ENCODE measurements around the gene PHYKPL. TPM values are rescaled to one million over a fixed set of nuclear protein-coding genes. Genes with fewer than 3 reads are reported as not detected.

The PHYKPL gene
- total and polyA plus RNA-seq, 2 of the 8 experiments (the other 6 are each of a cell fraction or from before 2014, with no cell fraction given): 25.1 to 32.1 TPM

- Histone ChIP-seq H4K20me1 (replicated peaks in 1 of 2; ENCODE audit: control insufficient read depth in 1 of 2, insufficient read depth in 2 of 2, low read length in 2 of 2) (peaks cover 0 to 15% of the 10 kb centered on the region in 2 experiments), H2AK5ac (ENCODE audit: low read depth, low read length) (no peak overlapping the region), H3K18ac (ENCODE audit: extremely low read depth, low read length) (no peak overlapping the region), H3K36me3 (ENCODE audit: control insufficient read depth in 2 of 4, insufficient read depth in 4 of 4, low read length in 3 of 4) (peaks cover 7 to 35% (median 18%) of the 10 kb centered on the region in 4 experiments; a peak in 6 of 8 replicates), H3K27ac (ENCODE audit: low read depth, low read length) (no peak overlapping the region), H4K91ac (replicated peaks; ENCODE audit: insufficient read length, low read length) (no peak overlapping the region), H4K8ac (ENCODE audit: extremely low read depth, insufficient read depth, low read length) (no peak overlapping the region), H3K79me1 (ENCODE audit: low read depth, low read length) (peaks cover 11% of the 10 kb centered on the region), H2BK12ac (ENCODE audit: low read depth, low read length) (no peak overlapping the region), H3K27me3 (replicated peaks in 1 of 4; ENCODE audit: control insufficient read depth in 3 of 4, extremely low read depth in 1 of 4, insufficient read depth in 3 of 4, low read length in 3 of 4) (no peaks in the 10 kb centered on the region), H3K14ac (ENCODE audit: insufficient read length) (no peak overlapping the region), H2BK20ac (ENCODE audit: low read length) (no peak overlapping the region), H3K9me3 (ENCODE audit: insufficient read depth in 2 of 2, low read depth in 1 of 2, low read length in 1 of 2) (no peaks in the 10 kb centered on the region), H4K5ac (ENCODE audit: insufficient read length, low read depth, low read length) (no peak overlapping the region), H2BK120ac (replicated peaks; ENCODE audit: low read depth, low read length) (no peak overlapping the region), H2BK5ac (ENCODE audit: low read depth, low read length) (no peak overlapping the region), H2BK15ac (ENCODE audit: low read length) (no peak overlapping the region), H2AFZ (ENCODE audit: low read length) (no peak overlapping the region), H3K23me2 (ENCODE audit: low read depth, low read length) (peaks cover 3% of the 10 kb centered on the region; the same call in 1 of the 2 replicates), H3K56ac (replicated peaks; ENCODE audit: insufficient read length, low read depth, low read length) (no peak overlapping the region), H3K9ac (replicated peaks in 1 of 4; ENCODE audit: extremely low read depth in 1 of 4, low read depth in 3 of 4, low read length in 3 of 4) (no peak overlapping the region; a peak in 1 of 7 replicates), H3K4me1 (replicated peaks in 1 of 4; ENCODE audit: control insufficient read depth in 3 of 4, insufficient read depth in 4 of 4, low read length in 3 of 4) (peaks cover 0 to 23% (median 15%) of the 10 kb centered on the region in 4 experiments; a peak in 6 of 7 replicates), H3K4ac (replicated peaks; ENCODE audit: insufficient read length, low read depth, low read length) (no peak overlapping the region), H3K79me2 (ENCODE audit: control insufficient read depth in 1 of 2, insufficient read depth in 2 of 2, low read length in 2 of 2) (peaks cover 0 to 13% of the 10 kb centered on the region in 2 experiments; a peak in 2 of 4 replicates), H3K4me2 (ENCODE audit: insufficient read depth in 1 of 2, low read depth in 2 of 2, low read length in 2 of 2) (no peak overlapping the region), H3K4me3 (ENCODE audit: extremely low read depth in 1 of 4, insufficient read depth in 2 of 4, low read depth in 3 of 4, low read length in 4 of 4) (no peak overlapping the region), H3K23ac (ENCODE audit: insufficient read length) (no peak overlapping the region)
- FAIRE-seq (no peak), DNase-seq (ENCODE audit: low read depth in 1 of 2, low spot score in 2 of 2) (no peak)
- CTCF ChIA-PET (ENCODE audit: partially characterized antibody): interaction anchor here (0.6 to 2.2 kb wide), 5 partner anchors 9 to 668 kb away, joined by 4 to 10 read pairs (median 4); no protein-coding TSS in a partner anchor
- 93% methylated on average over 11 of the region's 11 CpGs; no CpG with 5 or more reads in 1 of the 2 experiments for WGBS, 2 experiments (ENCODE audit: extremely low coverage in 1 of 2, insufficient coverage in 1 of 2, insufficient read length in 1 of 2, insufficient replicate concordance in 2 of 2, low coverage in 1 of 2, low lambda C conversion rate in 2 of 2, missing lambda C conversion rate in 1 of 2)
- POLR2A ChIA-PET (ENCODE audit: partially characterized antibody): interaction anchor here (0.8 to 21.6 kb wide), 5 partner anchors 9 to 48 kb away, joined by 3 to 507 read pairs (median 3); partner anchors contain the start of gene HNRNPAB
- TF ChIP-seq JUND (IDR thresholded peaks at IDR 0.05; ENCODE audit: low read length): no peak
- no peak for TF ChIP-seq ZNF274 (IDR thresholded peaks at IDR 0.05; ENCODE audit: borderline replicate concordance, extremely low read depth, low read length)
- TF ChIP-seq RNF2 (IDR thresholded peaks at IDR 0.05; ENCODE audit: borderline replicate concordance, low read depth, low read length, missing control alignments, poor library complexity, severe bottlenecking): no peak
- TF ChIP-seq TCF12 (IDR thresholded peaks at IDR 0.05; ENCODE audit: low read depth, low read length): no peak
- TF ChIP-seq HDAC2 (IDR thresholded peaks at IDR 0.05; ENCODE audit: borderline replicate concordance in 1 of 2, low read depth in 2 of 2, low read length in 2 of 2): no peak
- TF ChIP-seq RBBP5 (IDR thresholded peaks at IDR 0.05; ENCODE audit: borderline replicate concordance, low read depth, low read length): no peak
- TF ChIP-seq CBX8 (IDR thresholded peaks at IDR 0.05; ENCODE audit: borderline replicate concordance, low read depth, low read length): no peak
- no peak for TF ChIP-seq SP1 (IDR thresholded peaks at IDR 0.05; ENCODE audit: low read depth, low read length)
- TF ChIP-seq NANOG (IDR thresholded peaks at IDR 0.05; ENCODE audit: insufficient read depth, low read depth, low read length, poor library complexity, severe bottlenecking): no peak
- TF ChIP-seq YY1 (IDR thresholded peaks at IDR 0.05; ENCODE audit: low read depth, low read length): no peak
- TF ChIP-seq KDM4A (IDR thresholded peaks at IDR 0.05; ENCODE audit: low read depth, low read length, severe bottlenecking): no peak
- no peak for TF ChIP-seq ASH2L (IDR thresholded peaks at IDR 0.05; ENCODE audit: low read length)
- TF ChIP-seq TAF7 (optimal IDR thresholded peaks at IDR 0.05; ENCODE audit: borderline replicate concordance, low read depth, low read length): no peak
These were observed 4.0 kb downstream of the PHYKPL start for GRCh38 chr5:178228609-178229008.
